ENCODE measurements around the gene EPHA3.

- TF ChIP-seq ISL1 (CRISPR knock-in tag; IDR thresholded peaks at IDR 0.05) (no peak), SNAI2 (CRISPR knock-in tag; IDR thresholded peaks at IDR 0.05) (no peak), ZFP3 (CRISPR knock-in tag; IDR thresholded peaks at IDR 0.05) (no peak), ARNTL (CRISPR knock-in tag; IDR thresholded peaks at IDR 0.05; ENCODE audit: borderline replicate concordance, low read depth) (no peak), GLIS3 (CRISPR knock-in tag; IDR thresholded peaks at IDR 0.05) (no peak), PPARA (CRISPR knock-in tag; IDR thresholded peaks at IDR 0.05; ENCODE audit: borderline replicate concordance) (no peak), ESRRG (CRISPR knock-in tag; IDR thresholded peaks at IDR 0.05) (no peak)
- TF ChIP-seq, protein P1, sequence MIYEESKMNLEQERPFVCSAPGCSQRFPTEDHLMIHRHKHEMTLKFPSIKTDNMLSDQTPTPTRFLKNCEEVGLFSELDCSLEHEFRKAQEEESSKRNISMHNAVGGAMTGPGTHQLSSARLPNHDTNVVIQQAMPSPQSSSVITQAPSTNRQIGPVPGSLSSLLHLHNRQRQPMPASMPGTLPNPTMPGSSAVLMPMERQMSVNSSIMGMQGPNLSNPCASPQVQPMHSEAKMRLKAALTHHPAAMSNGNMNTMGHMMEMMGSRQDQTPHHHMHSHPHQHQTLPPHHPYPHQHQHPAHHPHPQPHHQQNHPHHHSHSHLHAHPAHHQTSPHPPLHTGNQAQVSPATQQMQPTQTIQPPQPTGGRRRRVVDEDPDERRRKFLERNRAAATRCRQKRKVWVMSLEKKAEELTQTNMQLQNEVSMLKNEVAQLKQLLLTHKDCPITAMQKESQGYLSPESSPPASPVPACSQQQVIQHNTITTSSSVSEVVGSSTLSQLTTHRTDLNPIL (CRISPR knock-in tag; IDR thresholded peaks at IDR 0.05; ENCODE audit: low read depth), result no peak
- TF ChIP-seq, protein P2, sequence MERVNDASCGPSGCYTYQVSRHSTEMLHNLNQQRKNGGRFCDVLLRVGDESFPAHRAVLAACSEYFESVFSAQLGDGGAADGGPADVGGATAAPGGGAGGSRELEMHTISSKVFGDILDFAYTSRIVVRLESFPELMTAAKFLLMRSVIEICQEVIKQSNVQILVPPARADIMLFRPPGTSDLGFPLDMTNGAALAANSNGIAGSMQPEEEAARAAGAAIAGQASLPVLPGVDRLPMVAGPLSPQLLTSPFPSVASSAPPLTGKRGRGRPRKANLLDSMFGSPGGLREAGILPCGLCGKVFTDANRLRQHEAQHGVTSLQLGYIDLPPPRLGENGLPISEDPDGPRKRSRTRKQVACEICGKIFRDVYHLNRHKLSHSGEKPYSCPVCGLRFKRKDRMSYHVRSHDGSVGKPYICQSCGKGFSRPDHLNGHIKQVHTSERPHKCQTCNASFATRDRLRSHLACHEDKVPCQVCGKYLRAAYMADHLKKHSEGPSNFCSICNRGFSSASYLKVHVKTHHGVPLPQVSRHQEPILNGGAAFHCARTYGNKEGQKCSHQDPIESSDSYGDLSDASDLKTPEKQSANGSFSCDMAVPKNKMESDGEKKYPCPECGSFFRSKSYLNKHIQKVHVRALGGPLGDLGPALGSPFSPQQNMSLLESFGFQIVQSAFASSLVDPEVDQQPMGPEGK (CRISPR knock-in tag; IDR thresholded peaks at IDR 0.05; ENCODE audit: borderline replicate concordance), result no peak
These were observed 189.8 kb downstream of the EPHA3 start for GRCh38 chr3:89297199-89297598.
